Gastroesophageal sphincter (tissue), 4 donors: ENCODE measurements around the gene FAM20A. TPM values are rescaled to one million over a fixed set of nuclear protein-coding genes. Genes with fewer than 3 reads are reported as not detected.

Experiments
- ATAC-seq: fragments of 150-250 bp; one replicate; pipeline ENCODE4 v1.9.1; 2016; ENCODE audit warnings: mild to moderate bottlenecking, moderate library complexity
- H3K27ac ChIP-seq, 4 donors: fragments of 200-600 bp; sonication (generic) in 3 of 4; 1 replicate in 3 of 4; 2 replicates in 1 of 4; pipeline ENCODE4 v1.5.1; 2016 to 2019
- H3K27me3 ChIP-seq: fragments of 200-600 bp; sonication (generic); one replicate; pipeline ENCODE4 v1.5.1; 2019
- H3K36me3 ChIP-seq, 2 donors: fragments of 200-600 bp; sonication (generic); one replicate each; pipeline ENCODE4 v1.5.1; 2019; ENCODE audit warnings: control low read depth in 1 of 2
- H3K4me1 ChIP-seq, 3 donors: fragments of 200-600 bp; sonication (generic); 1 replicate in 2 of 3; 2 replicates in 1 of 3; pipeline ENCODE4 v1.5.1; 2016 to 2019; ENCODE audit warnings: control low read depth in 2 of 3
- H3K4me3 ChIP-seq, 2 donors: fragments of 200-600 bp; sonication (generic); one replicate each; pipeline ENCODE4 v1.5.1; 2019; ENCODE audit warnings: mild to moderate bottlenecking in 1 of 2, moderate library complexity in 1 of 2
- H3K9me3 ChIP-seq, 3 donors: fragments of 200-600 bp; sonication (generic); one replicate each; pipeline ENCODE4 v1.5.1; 2017 to 2019; ENCODE audit warnings: control low read depth in 2 of 3
- EP300 ChIP-seq: sonication (generic); formaldehyde crosslinking; IDR thresholded peaks from one replicate; pipeline ENCODE4 v1.6.1; 2017; ENCODE audit warnings: antibody characterized with exemption, mild to moderate bottlenecking
- POLR2A ChIP-seq, 2 donors: fragments of 450-650 bp; IDR thresholded peaks; one replicate each; pipeline ENCODE4 v1.6.1; 2017; ENCODE audit warnings: antibody characterized with exemption in 2 of 2, mild to moderate bottlenecking in 2 of 2, moderate library complexity in 1 of 2
- POLR2AphosphoS5 ChIP-seq: sonication (generic); formaldehyde crosslinking; IDR thresholded peaks from one replicate; pipeline ENCODE4 v1.6.1; 2017; ENCODE audit warnings: antibody characterized with exemption
- WGBS, 2 donors: methylation state at CpG; one replicate each; pipeline ENCODE4 v1.1.5; 2018; ENCODE audit warnings: low coverage in 1 of 2; 5-methylcytosine and 5-hydroxymethylcytosine counted together
- total RNA-seq, 4 donors: library from RNA; depleted of rRNA; stranded (reverse); fragments of >200 nt; gene quantifications; one replicate each; pipeline ENCODE4 v1.1.0, GENCODE V29; 2016
- TF ChIP-seq, protein P1 (sequence below), 4 experiments: fragments of 200-600 bp in 2 of 4; fragments of 450-650 bp in 2 of 4; sonication (generic) in 1 of 4; IDR thresholded peaks; one replicate each; pipeline ENCODE4 v1.5.1; 2017 to 2019; ENCODE audit warnings: antibody characterized with exemption in 4 of 4, mild to moderate bottlenecking in 2 of 4, moderate library complexity in 2 of 4

FAM20A gene
- total RNA-seq, 4 donors from 2014 or later: 1.4 to 13.7 (median 2.9) TPM

DNA sequence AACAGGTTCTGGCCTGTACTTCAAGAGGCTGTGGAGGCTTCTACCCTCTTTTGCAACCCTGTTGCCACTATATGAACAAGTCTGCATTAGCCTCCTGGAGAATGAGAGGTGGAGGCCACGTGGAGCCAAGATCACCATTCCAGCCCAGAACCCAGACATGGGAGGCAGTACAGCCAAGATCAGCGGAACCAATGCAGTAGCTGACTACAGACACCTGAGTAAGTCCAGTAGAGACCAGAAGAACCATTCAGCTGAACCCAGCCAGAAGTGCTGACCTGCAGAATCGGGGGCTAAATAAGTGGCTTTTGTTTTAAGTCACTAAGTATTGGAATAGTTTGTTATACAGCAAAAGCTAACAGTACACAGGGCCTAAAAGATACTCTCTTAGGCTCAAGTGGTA is 12.1 kb downstream of the FAM20A start:
- TF ChIP-seq POLR2A (IDR thresholded peaks at IDR 0.05) (no peak), POLR2AphosphoS5 (no peak), EP300 (no peak)
- TF ChIP-seq, protein P1, sequence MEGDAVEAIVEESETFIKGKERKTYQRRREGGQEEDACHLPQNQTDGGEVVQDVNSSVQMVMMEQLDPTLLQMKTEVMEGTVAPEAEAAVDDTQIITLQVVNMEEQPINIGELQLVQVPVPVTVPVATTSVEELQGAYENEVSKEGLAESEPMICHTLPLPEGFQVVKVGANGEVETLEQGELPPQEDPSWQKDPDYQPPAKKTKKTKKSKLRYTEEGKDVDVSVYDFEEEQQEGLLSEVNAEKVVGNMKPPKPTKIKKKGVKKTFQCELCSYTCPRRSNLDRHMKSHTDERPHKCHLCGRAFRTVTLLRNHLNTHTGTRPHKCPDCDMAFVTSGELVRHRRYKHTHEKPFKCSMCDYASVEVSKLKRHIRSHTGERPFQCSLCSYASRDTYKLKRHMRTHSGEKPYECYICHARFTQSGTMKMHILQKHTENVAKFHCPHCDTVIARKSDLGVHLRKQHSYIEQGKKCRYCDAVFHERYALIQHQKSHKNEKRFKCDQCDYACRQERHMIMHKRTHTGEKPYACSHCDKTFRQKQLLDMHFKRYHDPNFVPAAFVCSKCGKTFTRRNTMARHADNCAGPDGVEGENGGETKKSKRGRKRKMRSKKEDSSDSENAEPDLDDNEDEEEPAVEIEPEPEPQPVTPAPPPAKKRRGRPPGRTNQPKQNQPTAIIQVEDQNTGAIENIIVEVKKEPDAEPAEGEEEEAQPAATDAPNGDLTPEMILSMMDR (IDR thresholded peaks at IDR 0.05): no peak
- H3K36me3 ChIP-seq: no peaks in the 10 kb centered on the region
- ATAC-seq: no peak
- no peak overlapping the region for H3K4me3 ChIP-seq
- peaks cover 16% of the 10 kb centered on the region for H3K27me3 ChIP-seq
- no peak overlapping the region for H3K27ac ChIP-seq
- peaks cover 0 to 6% (median 0%) of the 10 kb centered on the region in 3 donors for H3K4me1 ChIP-seq
- 93 to 100% methylated on average over 2 to 3 of the region's 3 CpGs for WGBS, 2 donors
- H3K9me3 ChIP-seq: peaks cover 0 to 12% (median 0%) of the 10 kb centered on the region in 3 donors

DNA sequence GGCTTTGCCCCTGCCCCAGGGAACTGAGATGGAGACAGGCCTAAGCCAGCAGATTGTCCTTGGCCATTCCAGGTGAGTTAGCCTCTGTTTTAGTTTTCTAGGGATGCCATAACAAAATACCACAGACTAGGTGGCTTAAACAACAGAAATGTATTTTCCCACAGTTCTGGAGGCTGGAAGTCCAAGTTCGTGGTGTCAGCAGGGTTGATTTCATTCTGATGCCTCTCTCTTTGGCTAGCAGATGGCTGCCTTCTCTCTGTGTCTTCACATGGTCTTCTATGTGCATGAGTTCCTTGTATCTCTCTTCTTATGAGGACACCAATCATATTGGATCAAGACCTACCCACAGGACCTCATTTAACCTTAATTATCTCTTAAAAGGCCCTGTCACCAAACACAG is 12.8 kb downstream of the FAM20A start:
- no peak for ATAC-seq
- WGBS, 2 donors: 67 to 70% methylated on average over 1 of the region's 1 CpG
- no peak overlapping the region for H3K4me3 ChIP-seq
- TF ChIP-seq POLR2A (IDR thresholded peaks at IDR 0.05): no peak
- TF ChIP-seq POLR2AphosphoS5: no peak
- TF ChIP-seq EP300: no peak
- TF ChIP-seq, protein P1 (IDR thresholded peaks at IDR 0.05): no peak
- H3K4me1 ChIP-seq: peaks cover 0 to under 1% (median 0%) of the 10 kb centered on the region in 3 donors
- H3K27me3 ChIP-seq: peaks cover 9% of the 10 kb centered on the region
- H3K9me3 ChIP-seq: peaks cover 0 to 12% (median 0%) of the 10 kb centered on the region in 3 donors
- H3K36me3 ChIP-seq: no peaks in the 10 kb centered on the region
- no peak overlapping the region for H3K27ac ChIP-seq

DNA sequence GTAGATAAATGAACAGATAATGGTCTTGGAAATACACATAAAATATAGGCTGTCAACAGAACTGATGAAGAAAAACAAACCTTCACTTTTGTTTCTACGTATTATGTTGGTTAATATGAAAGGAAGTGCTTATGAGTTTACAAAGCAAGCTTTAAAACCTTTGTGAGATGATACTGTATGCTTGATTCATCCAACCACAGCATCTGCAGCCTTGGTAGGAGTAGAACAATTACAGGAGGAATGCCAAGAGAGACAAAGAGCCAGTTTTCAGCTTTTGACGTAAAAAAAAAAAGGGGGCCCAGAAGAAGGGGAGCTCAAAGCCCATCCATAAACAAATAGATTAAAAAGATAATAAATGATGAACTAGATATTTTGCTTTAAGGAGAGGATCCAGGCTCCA is 13.3 kb downstream of the FAM20A start:
- no peak overlapping the region for H3K4me3 ChIP-seq

DNA sequence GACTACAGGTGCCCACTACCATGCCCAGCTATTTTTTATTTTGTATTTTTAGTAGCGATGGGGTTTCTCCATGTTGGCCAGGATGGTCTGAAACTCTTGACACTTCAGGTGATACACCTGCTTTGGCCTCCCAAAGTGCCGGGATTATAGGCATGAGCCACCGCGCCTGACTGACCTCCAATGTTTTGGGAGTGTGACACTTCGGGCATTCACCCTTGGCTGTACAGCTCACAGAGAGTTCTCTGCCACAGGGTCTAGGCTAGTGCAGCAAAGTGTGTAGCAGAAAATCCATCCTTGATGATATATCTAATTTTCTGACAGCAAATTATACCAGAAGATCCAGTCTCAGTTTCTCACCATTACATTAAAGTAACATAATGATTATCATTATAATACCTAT is 14.1 kb downstream of the FAM20A start:
- peaks cover 5% of the 10 kb centered on the region for H3K27me3 ChIP-seq
- H3K9me3 ChIP-seq: peaks cover 0 to 12% (median 0%) of the 10 kb centered on the region in 3 donors
- no peak overlapping the region for H3K27ac ChIP-seq
- WGBS, 2 donors: 92% methylated on average over 2 of the region's 5 CpGs; no CpG with 5 or more reads in 1 of the 2 donors
- H3K4me3 ChIP-seq: no peak overlapping the region
- no peaks in the 10 kb centered on the region for H3K36me3 ChIP-seq
- no peak for ATAC-seq
- no peaks in the 10 kb centered on the region for H3K4me1 ChIP-seq
- TF ChIP-seq, protein P1 (IDR thresholded peaks at IDR 0.05): no peak
- TF ChIP-seq EP300: no peak

More for the DNA sequence above, 13.3 kb downstream of the FAM20A start:
- H3K36me3 ChIP-seq: no peaks in the 10 kb centered on the region
- H3K9me3 ChIP-seq: peaks cover 0 to 12% (median 0%) of the 10 kb centered on the region in 3 donors
- no peaks in the 10 kb centered on the region for H3K4me1 ChIP-seq
- H3K27ac ChIP-seq: no peak overlapping the region
- peaks cover 5% of the 10 kb centered on the region for H3K27me3 ChIP-seq
- ATAC-seq: no peak
- TF ChIP-seq EP300: no peak
- TF ChIP-seq POLR2AphosphoS5: no peak
- TF ChIP-seq POLR2A (IDR thresholded peaks at IDR 0.05): no peak
- WGBS, 2 donors: 84 to 91% methylated on average over 1 to 2 of the region's 2 CpGs

DNA sequence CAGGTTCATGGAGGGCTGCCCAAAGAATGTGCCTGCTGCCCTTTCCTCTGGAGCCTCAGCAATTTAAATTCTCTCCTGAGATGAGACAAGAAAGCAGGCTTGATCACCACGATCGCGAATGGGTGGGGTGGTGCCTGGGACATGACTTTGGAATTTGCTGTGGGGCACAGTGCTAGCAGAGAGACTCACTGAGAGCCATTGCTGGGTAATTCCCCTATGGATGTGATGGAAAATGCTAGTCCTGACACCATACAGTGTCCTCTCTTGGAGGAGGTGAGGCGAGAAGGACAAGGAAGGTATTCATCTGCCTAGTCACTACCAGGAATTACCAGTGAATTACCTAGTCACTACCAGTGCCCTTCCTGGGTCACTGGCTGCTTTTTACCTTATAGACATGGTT is 15.5 kb downstream of the FAM20A start:
- no peak for TF ChIP-seq POLR2AphosphoS5
- TF ChIP-seq POLR2A (IDR thresholded peaks at IDR 0.05): no peak
- no peak for TF ChIP-seq EP300
- TF ChIP-seq, protein P1 (IDR thresholded peaks at IDR 0.05): no peak
- Histone ChIP-seq H3K27ac (no peak overlapping the region), H3K9me3 (peaks cover 0 to 12% (median 0%) of the 10 kb centered on the region in 3 donors), H3K27me3 (peaks cover 5% of the 10 kb centered on the region), H3K4me1 (no peaks in the 10 kb centered on the region), H3K36me3 (no peaks in the 10 kb centered on the region), H3K4me3 (no peak overlapping the region)
- ATAC-seq: no peak
- WGBS, 2 donors: 68% methylated on average over 4 of the region's 4 CpGs; no CpG with 5 or more reads in 1 of the 2 donors
